Embryonic facial prominence (tissue), 1 donor: Measurements from ENCODE around the gene GPATCH3.
"Not testable (repeated sequence)": the region's sequence is repeated elsewhere in the genome, so short reads cannot be mapped to it uniquely, and the experiment has no call there.

Experiments
- DNase-seq: peaks from one replicate; pipeline ENCODE4 v3.0.0-alpha.2; 2016; ENCODE audit errors: extremely low spot score

Gene GPATCH3

GRCh38 chr1:26873097-26873496, 27.2 kb downstream of the GPATCH3 start:
- DNase-seq = not testable (repeated sequence)

GRCh38 chr1:26864610-26865480, 35.4 kb downstream of the GPATCH3 start:
- peak; percentile 87 for DNase-seq

GRCh38 chr1:26863685-26864077, 36.6 kb downstream of the GPATCH3 start:
- no peak for DNase-seq

- DNase-seq = no peak
These were observed 37.2 kb downstream of the GPATCH3 start, which contains the start of gene SFN for GRCh38 chr1:26862781-26863684. TSS of gene SFN (plus strand) at chr1:26863149. CDS start at chr1:26863213, 64 bp downstream.

GRCh38 chr1:26861889-26862378, 38.3 kb downstream of the GPATCH3 start:
- no peak for DNase-seq

GRCh38 chr1:26861286-26861701, 39.0 kb downstream of the GPATCH3 start:
- DNase-seq = no peak

- no peak for DNase-seq
These were observed 41.2 kb downstream of the GPATCH3 start for GRCh38 chr1:26858891-26859640.

GRCh38 chr1:26858160-26858559, 42.1 kb downstream of the GPATCH3 start:
- no peak for DNase-seq

- DNase-seq = no peak
These were observed 42.7 kb downstream of the GPATCH3 start for GRCh38 chr1:26857473-26858060.

GRCh38 chr1:26856604-26857469, 43.4 kb downstream of the GPATCH3 start:
- DNase-seq = no peak

GRCh38 chr1:26856181-26856580, 44.1 kb downstream of the GPATCH3 start:
- DNase-seq = no peak

- DNase-seq = no peak
These were observed 44.6 kb downstream of the GPATCH3 start for GRCh38 chr1:26855636-26856035.

- DNase-seq = no peak
These were observed 45.4 kb downstream of the GPATCH3 start for GRCh38 chr1:26854906-26855305.

- no peak for DNase-seq
These were observed 46.7 kb downstream of the GPATCH3 start for GRCh38 chr1:26853600-26853999.

- DNase-seq = no peak
These were observed 47.1 kb downstream of the GPATCH3 start for GRCh38 chr1:26853156-26853555.

- DNase-seq = no peak
These were observed 47.6 kb downstream of the GPATCH3 start for GRCh38 chr1:26852701-26853100.

- no peak for DNase-seq
These were observed 49.1 kb downstream of the GPATCH3 start for GRCh38 chr1:26851106-26851684.

GRCh38 chr1:26848941-26849774, 51.1 kb downstream of the GPATCH3 start:
- DNase-seq = no peak

- no peak for DNase-seq
These were observed 51.8 kb downstream of the GPATCH3 start for GRCh38 chr1:26848499-26848898.
